HAP-1 (cell line): ENCODE results near the gene MYH10.

Experiments
- DNase-seq, 2 experiments: peaks; one replicate each; pipeline ENCODE4 v3.0.0-alpha.2; 2016 to 2020; ENCODE audit warnings: low spot score in 2 of 2
- H3K27me3 ChIP-seq: fragments of 250-450 bp; sonication (Bioruptor Pico); 2 replicates; pipeline ENCODE4 v1.5.1; 2020; ENCODE audit warnings: low read depth, mild to moderate bottlenecking, moderate library complexity
- H3K36me3 ChIP-seq: fragments of 250-450 bp; sonication (Bioruptor Pico); replicated peaks from 2 replicates; pipeline ENCODE4 v1.5.1; 2020; ENCODE audit warnings: mild to moderate bottlenecking
- H3K4me1 ChIP-seq: fragments of 250-450 bp; sonication (Bioruptor Pico); 2 replicates; pipeline ENCODE4 v1.5.1; 2020; ENCODE audit warnings: mild to moderate bottlenecking
- H3K4me3 ChIP-seq: fragments of 250-450 bp; sonication (Bioruptor Pico); 2 replicates; pipeline ENCODE4 v1.5.1; 2020; ENCODE audit warnings: mild to moderate bottlenecking, moderate library complexity
- H3K9me3 ChIP-seq: fragments of 250-450 bp; sonication (Bioruptor Pico); 2 replicates; pipeline ENCODE4 v1.5.1; 2020; ENCODE audit warnings: mild to moderate bottlenecking, moderate library complexity
- in situ Hi-C: fragments of 300-500 bp; cut with MboI; formaldehyde crosslinking; loops from 3 replicates; pipeline ENCODE4 v1.14.3; 2020; ENCODE audit warnings: low sequenced_read_pairs, inconsistent platforms, mixed read lengths

MYH10 gene

DNA sequence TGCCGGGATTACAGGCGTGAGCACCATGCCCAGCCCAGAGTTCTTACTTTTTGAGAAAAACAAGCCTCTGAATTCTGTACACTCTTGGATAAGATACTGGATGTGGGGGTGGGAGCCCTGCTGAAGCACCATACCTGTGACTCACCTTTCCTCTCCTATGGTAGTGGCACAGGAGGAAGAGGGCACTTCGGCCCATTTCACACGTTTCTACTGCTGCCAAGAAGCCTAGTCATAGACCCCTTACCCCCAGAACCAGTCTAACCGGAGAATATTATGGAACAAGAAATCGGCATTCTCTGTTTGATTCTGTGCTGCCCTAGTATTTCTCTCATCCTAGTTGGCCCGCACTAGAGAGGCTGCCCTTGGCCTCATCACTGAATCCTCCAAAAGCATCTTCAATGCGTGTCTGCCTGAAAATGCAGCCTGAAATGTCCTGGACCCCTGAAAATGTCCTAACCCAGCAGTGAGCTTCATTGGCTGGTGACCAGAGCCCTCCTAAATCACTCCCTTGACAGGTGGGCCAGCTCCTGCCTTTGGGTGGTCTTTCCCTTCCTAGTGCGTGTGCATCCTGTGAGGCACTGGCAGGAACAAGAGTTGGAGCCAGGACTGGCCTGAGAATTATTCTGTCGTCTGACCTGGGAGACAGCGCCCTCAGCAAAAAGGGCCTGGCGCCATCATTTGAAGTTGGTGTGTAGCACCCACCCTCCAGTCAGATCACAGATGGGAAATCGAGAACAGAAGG, 156.9 kb downstream of the MYH10 start:
- no peaks in the 10 kb centered on the region for H3K4me1 ChIP-seq
- peaks cover 66% of the 10 kb centered on the region for H3K36me3 ChIP-seq
- in situ Hi-C loops, result no loop called here
- H3K9me3 ChIP-seq, result no peaks in the 10 kb centered on the region
- H3K27me3 ChIP-seq, result no peaks in the 10 kb centered on the region
- H3K4me3 ChIP-seq, result no peak overlapping the region
- no peak for DNase-seq

- Histone ChIP-seq H3K36me3 (peaks cover 66% of the 10 kb centered on the region), H3K4me3 (no peak overlapping the region), H3K9me3 (no peaks in the 10 kb centered on the region), H3K27me3 (no peaks in the 10 kb centered on the region), H3K4me1 (no peaks in the 10 kb centered on the region)
- in situ Hi-C loops, result no loop called here
- DNase-seq, result no peak
Observed at GRCh38 chr17:8472663-8473062, 157.9 kb downstream of the MYH10 start.

DNA sequence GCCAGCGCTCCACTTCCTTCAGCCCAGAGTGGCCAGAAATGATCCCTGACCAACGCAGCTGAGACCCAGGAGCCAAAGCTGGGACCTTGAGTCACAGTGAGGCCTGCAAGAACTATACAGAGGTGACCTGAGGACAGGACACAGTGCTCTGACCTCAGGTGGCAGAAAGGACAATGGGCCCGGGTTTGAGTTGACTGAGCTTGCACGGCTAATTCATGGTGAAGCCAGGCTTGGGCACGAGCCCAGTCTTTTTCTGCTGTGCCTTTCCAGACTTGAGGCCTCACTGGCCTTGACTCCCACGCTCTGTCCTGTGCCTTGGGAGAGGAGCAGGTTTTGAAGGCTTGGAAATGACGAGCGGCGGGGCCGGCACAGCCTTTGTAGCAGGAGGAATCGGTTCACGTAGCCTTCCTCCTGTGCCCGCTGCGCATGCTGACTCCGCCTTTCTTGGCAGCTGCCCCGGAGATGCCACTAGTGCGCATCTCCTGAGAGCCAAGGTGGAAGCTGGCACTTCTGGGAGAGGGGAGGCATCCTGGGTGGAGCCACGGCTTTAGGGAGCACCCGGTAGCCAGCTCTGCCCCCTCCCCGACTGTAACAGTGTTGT, 160.0 kb downstream of the MYH10 start:
- no peaks in the 10 kb centered on the region for H3K4me1 ChIP-seq
- in situ Hi-C loops, result no loop called here
- no peaks in the 10 kb centered on the region for H3K9me3 ChIP-seq
- H3K27me3 ChIP-seq, result no peaks in the 10 kb centered on the region
- no peak for DNase-seq
- peaks cover 52% of the 10 kb centered on the region for H3K36me3 ChIP-seq
- no peak overlapping the region for H3K4me3 ChIP-seq

DNA sequence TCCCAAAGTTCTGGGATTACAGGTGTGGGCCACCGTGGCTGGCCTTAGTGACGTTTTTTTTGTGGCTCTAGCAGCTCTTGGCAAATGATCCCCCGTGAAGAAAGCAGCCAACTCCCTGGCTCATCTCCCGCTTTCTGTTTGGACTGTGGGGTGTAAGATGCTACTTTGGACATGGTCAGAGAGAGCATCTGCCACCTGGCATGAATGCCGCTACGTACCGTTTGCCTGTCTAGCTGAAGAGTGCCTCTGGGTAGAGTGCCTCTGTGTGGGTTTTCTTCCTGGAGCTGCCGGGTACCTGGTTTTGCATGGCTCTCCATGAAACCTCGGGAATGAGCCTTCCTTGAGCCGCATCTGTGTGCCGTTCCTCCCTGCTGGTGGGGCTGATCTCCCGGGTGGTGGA, 160.6 kb downstream of the MYH10 start:
- no peaks in the 10 kb centered on the region for H3K4me1 ChIP-seq
- H3K9me3 ChIP-seq, result no peaks in the 10 kb centered on the region
- no peak for DNase-seq
- H3K4me3 ChIP-seq, result no peak overlapping the region
- H3K27me3 ChIP-seq, result no peaks in the 10 kb centered on the region
- peaks cover 47% of the 10 kb centered on the region for H3K36me3 ChIP-seq
- in situ Hi-C loops, result no loop called here

- no peaks in the 10 kb centered on the region for H3K4me1 ChIP-seq
- no peaks in the 10 kb centered on the region for H3K27me3 ChIP-seq
- no peak for DNase-seq
- no peak overlapping the region for H3K4me3 ChIP-seq
- H3K36me3 ChIP-seq, result peaks cover 37% of the 10 kb centered on the region
- in situ Hi-C loops, result no loop called here
- H3K9me3 ChIP-seq, result no peaks in the 10 kb centered on the region
Observed at GRCh38 chr17:8468980-8469379, 161.5 kb downstream of the MYH10 start.

- in situ Hi-C loops, result no loop called here
Observed at GRCh38 chr17:8468127-8468526, 162.4 kb downstream of the MYH10 start.

GRCh38 chr17:8467527-8467926, 163.0 kb downstream of the MYH10 start:
- DNase-seq, result no peak
- in situ Hi-C loops, result no loop called here
- peaks cover 34% of the 10 kb centered on the region for H3K36me3 ChIP-seq
- H3K9me3 ChIP-seq, result no peaks in the 10 kb centered on the region
- H3K4me1 ChIP-seq, result no peaks in the 10 kb centered on the region
- no peaks in the 10 kb centered on the region for H3K27me3 ChIP-seq
- H3K4me3 ChIP-seq, result no peak overlapping the region

More at GRCh38 chr17:8468127-8468526, 162.4 kb downstream of the MYH10 start:
- no peak for DNase-seq
- Histone ChIP-seq H3K36me3 (peaks cover 33% of the 10 kb centered on the region), H3K4me3 (no peak overlapping the region), H3K4me1 (no peaks in the 10 kb centered on the region), H3K9me3 (no peaks in the 10 kb centered on the region), H3K27me3 (no peaks in the 10 kb centered on the region)

DNA sequence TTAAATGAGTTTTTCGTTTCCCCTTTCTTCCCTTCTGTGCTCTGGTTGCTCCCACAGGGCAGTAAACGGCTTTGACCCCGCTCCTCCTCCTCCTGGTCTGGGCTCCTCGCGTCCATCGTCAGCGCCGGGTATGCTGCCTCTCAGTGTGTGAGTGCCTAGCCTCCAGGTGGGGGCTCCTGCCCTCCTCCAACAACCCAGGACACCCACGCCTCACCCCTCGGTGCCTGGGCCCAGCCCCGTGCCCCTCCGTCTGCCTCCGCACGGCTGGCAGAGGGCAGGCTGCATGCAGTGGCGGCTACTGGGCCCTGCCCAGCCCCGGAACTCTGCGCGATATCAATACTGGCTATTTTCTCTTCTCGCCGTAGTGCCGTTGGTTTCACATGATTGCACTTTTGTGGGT, 163.7 kb downstream of the MYH10 start:
- no peaks in the 10 kb centered on the region for H3K27me3 ChIP-seq
- in situ Hi-C loops, result no loop called here
- no peak for DNase-seq
- H3K4me1 ChIP-seq, result no peaks in the 10 kb centered on the region
- H3K36me3 ChIP-seq, result peaks cover 39% of the 10 kb centered on the region
- H3K4me3 ChIP-seq, result no peak overlapping the region
- no peaks in the 10 kb centered on the region for H3K9me3 ChIP-seq

DNA sequence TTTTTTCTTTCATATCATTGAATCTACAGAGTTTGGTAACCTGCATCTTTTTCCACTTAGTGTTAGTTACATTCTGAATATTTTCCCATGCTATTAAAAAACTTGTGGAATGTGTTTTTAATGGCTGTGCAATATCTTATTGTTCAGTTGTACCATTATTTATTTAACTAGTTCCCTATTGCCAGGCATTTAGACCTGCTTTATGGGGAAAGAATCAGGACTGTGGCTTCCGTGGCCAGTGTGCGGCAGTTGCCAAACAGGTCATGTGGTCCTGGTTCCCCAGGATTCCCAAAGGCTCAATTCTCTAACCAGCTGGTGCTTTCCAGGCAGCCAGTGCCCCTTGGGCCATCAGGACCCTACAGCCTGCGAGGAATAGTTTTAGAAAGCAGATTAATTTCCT, 164.1 kb downstream of the MYH10 start:
- no peaks in the 10 kb centered on the region for H3K9me3 ChIP-seq
- H3K36me3 ChIP-seq, result peaks cover 39% of the 10 kb centered on the region
- DNase-seq, result no peak
- H3K4me3 ChIP-seq, result no peak overlapping the region
- in situ Hi-C loops, result no loop called here
- H3K27me3 ChIP-seq, result no peaks in the 10 kb centered on the region
- H3K4me1 ChIP-seq, result no peaks in the 10 kb centered on the region

DNA sequence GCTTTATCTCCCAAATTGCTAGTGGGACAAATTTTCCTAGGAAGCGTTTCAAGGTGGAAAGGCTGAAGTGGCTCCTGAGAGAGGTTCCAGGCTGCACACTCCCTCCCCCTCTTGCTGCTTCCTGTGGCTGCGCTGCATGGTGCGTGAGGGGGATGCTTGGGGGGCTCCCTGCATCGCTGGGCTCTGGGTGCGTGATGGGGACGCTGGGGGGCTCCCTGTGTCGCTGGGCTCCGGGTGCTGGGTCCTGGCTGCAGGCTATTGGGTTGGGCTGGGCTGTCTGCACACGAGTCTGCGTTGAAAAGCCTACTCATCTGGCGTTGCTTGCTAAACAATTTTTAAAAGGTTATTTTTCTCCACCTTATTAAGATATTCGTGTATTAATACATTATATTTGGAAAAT, 164.8 kb downstream of the MYH10 start:
- no peaks in the 10 kb centered on the region for H3K9me3 ChIP-seq
- H3K4me1 ChIP-seq, result no peaks in the 10 kb centered on the region
- in situ Hi-C loops, result no loop called here
- H3K27me3 ChIP-seq, result no peaks in the 10 kb centered on the region
- DNase-seq, result no peak
- H3K4me3 ChIP-seq, result no peak overlapping the region
- H3K36me3 ChIP-seq, result peaks cover 46% of the 10 kb centered on the region

DNA sequence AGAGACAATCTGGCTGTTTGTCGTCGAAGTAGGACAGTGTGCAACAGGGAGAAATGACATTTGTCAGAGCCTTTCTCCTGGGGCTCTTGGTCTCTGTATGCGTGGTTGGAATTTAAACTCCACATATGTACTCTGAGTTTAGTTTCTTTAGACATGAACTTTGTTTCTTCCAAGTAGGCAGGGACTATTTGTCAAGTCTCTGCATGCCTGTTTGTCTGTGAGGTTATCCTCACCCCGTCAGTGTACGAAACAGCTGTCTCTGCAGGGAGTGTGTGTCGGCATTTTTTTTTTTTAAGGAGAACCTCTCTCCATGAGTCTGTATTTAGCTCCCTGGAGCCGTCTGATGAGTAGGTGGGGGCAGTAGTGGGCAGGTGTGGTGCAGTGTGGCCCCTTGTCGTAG, 165.2 kb downstream of the MYH10 start:
- H3K9me3 ChIP-seq, result no peaks in the 10 kb centered on the region
- no peaks in the 10 kb centered on the region for H3K4me1 ChIP-seq
- H3K36me3 ChIP-seq, result peaks cover 50% of the 10 kb centered on the region
- no peak overlapping the region for H3K4me3 ChIP-seq
- DNase-seq, result no peak
- in situ Hi-C loops, result no loop called here
- no peaks in the 10 kb centered on the region for H3K27me3 ChIP-seq

DNA sequence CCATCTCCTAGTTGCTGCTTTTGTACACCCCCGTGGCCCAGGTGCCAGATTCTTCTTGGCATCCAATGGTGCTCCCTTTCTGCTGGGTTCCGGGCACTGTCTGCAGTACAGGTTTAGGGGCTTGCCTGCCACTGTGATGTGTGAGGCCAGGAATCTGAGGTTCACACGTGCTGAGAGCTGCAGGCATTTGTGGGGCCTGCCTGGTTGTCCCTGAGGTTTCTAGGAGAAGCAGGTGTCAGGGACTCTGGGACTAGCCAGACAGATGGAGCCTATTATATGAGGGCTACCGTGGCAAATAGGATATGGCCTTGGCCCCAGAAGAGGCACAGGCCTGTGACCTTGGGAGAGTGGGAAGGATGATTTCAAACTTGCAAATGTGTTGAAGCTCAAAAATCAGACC, 165.6 kb downstream of the MYH10 start:
- Histone ChIP-seq H3K9me3 (no peaks in the 10 kb centered on the region), H3K27me3 (no peaks in the 10 kb centered on the region), H3K4me3 (no peak overlapping the region), H3K36me3 (peaks cover 54% of the 10 kb centered on the region), H3K4me1 (no peaks in the 10 kb centered on the region)
- in situ Hi-C loops, result no loop called here
- DNase-seq, result no peak

DNA sequence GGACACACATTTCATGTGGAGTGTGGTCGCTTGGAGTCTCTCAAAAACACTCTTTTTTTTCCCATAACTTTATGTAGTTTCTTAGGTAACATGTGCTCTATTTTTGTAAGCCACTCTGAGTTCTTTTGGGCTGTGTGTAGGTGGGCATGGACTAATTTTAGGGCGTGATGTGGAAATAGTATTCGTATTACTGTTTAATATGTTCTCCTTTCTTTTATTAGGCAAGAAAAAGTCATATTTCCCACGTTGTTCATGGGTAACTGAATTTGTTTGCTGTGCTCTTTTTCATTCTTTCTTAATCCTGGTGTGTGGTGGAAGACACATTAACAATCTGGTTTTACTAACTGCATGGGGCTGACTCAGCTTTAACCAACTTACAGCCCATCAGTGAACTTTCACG, 167.4 kb downstream of the MYH10 start:
- H3K4me3 ChIP-seq, result no peak overlapping the region
- no peaks in the 10 kb centered on the region for H3K4me1 ChIP-seq
- in situ Hi-C loops, result no loop called here
- H3K9me3 ChIP-seq, result no peaks in the 10 kb centered on the region
- no peak for DNase-seq
- no peaks in the 10 kb centered on the region for H3K27me3 ChIP-seq
- peaks cover 51% of the 10 kb centered on the region for H3K36me3 ChIP-seq

DNA sequence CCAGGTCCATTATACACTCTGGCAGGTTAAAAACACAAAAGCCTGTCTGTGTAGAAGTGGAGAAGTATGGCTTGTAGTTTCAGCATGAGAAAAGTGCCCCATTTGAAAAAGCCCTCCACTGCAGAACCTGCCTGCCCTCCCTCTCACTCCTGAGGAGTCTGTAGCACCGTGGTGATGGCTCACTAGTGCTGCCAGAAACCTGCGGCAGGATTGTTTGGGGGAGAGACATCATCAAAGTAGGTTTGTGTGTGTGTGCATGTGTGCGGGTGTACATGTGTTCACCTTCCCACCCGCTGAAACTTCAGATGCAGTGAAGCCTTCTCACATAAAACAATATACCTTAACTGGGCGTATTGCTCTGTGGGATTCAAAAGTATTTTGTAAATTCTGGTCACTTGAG, 168.0 kb downstream of the MYH10 start:
- H3K27me3 ChIP-seq, result no peaks in the 10 kb centered on the region
- H3K4me3 ChIP-seq, result no peak overlapping the region
- no peak for DNase-seq
- no peaks in the 10 kb centered on the region for H3K4me1 ChIP-seq
- in situ Hi-C loops, result no loop called here
- peaks cover 46% of the 10 kb centered on the region for H3K36me3 ChIP-seq
- no peaks in the 10 kb centered on the region for H3K9me3 ChIP-seq

- H3K9me3 ChIP-seq, result no peaks in the 10 kb centered on the region
- H3K36me3 ChIP-seq, result peaks cover 59% of the 10 kb centered on the region
- no peaks in the 10 kb centered on the region for H3K4me1 ChIP-seq
- H3K4me3 ChIP-seq, result no peak overlapping the region
- no peaks in the 10 kb centered on the region for H3K27me3 ChIP-seq
- in situ Hi-C loops, result no loop called here
- no peak for DNase-seq
Observed at GRCh38 chr17:8459831-8460230, 170.7 kb downstream of the MYH10 start.
